ENCODE data around the gene MRPL54. TPM values are rescaled to one million over a fixed set of nuclear protein-coding genes. Genes with fewer than 3 reads are reported as not detected.
"Not testable (repeated sequence)": the region's sequence is repeated elsewhere in the genome, so short reads cannot be mapped to it uniquely, and the experiment has no call there.

MRPL54 gene
- total RNA-seq, 1 donor from 2014 or later, result 70.8 TPM

GRCh38 chr19:3737487-3738205, 24.8 kb upstream of the MRPL54 start:
- ATAC-seq (no peak), DNase-seq (no peak)
- intact Hi-C loops (cut with micrococcal nuclease), result no loop called here

GRCh38 chr19:3738477-3739220, 23.8 kb upstream of the MRPL54 start:
- ATAC-seq (no peak), DNase-seq (no peak)
- intact Hi-C loops (cut with micrococcal nuclease), result no loop called here

DNA sequence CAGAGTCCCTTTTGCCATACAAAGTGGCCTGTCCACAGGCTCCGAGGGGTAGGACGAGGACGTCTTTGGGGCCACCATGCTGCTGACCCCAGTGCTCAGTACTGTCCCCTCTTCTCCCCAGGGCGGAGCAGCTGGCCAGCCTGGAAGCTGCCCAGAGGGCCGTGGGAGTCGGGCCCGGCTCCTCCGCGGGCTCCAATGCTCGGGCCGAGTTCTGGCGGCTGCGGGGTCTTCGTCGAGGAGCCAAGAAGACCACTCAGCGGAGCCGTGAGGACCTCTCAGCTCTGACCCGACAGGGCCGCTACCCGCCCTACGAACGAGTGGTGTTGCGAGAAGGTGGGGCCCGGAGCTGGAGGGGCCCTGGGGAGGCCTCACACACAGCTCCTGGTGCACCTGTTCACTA, 22.1 kb upstream of the MRPL54 start:
- intact Hi-C loops (cut with micrococcal nuclease), result no loop called here
- DNase-seq (no peak), ATAC-seq (no peak)

DNA sequence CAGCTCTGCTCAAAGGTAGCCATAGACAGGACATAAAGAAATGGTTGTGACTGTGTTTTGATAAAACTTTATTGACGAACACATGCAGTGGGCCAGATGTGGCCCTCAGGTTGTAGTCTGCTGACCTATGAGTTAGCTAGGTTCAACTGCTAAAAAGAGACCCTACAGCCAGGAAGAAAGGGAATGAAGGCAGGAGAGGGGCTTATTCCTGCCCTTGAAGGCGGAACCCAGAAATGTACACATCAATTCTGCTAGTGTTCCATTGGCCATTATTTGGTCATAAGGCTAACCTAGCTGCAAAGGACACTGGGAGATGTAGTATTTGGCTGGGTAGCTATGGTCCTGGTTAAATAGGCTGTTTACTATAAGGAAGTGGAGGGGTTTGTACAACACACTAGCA, 19.0 kb upstream of the MRPL54 start:
- ATAC-seq (no peak), DNase-seq (no peak)
- intact Hi-C loops (cut with micrococcal nuclease), result no loop called here

GRCh38 chr19:3745363-3746045, 17.0 kb upstream of the MRPL54 start:
- no peak for ATAC-seq
- no peak for DNase-seq

DNA sequence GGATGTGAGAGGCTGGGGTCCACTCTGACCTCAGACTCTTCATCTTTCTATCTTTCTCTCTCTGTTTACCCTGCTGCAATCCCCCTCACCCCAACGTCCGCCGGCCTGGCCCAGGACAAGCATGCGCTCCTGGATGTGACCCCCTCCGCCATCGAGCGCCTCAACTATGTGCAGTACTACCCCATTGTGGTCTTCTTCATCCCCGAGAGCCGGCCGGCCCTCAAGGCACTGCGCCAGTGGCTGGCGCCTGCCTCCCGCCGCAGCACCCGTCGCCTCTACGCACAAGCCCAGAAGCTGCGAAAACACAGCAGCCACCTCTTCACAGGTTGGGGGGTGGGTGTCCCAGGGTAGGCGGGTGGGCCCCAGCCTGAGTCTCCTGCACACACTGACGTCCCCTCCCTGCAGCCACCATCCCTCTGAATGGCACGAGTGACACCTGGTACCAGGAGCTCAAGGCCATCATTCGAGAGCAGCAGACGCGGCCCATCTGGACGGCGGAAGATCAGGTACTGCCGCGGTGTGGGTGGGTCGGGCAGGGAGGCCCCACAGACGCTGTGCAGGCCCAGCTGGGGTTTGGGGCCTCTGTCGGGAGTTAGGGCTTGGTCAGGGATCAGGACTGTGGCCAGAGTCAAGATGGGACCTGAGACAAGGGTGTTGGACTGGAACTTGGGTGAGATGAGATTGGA, 16.0 kb upstream of the MRPL54 start:
- DNase-seq (no peak), ATAC-seq (no peak)
- intact Hi-C loops (cut with micrococcal nuclease), result no loop called here

More at GRCh38 chr19:3745363-3746045, 17.0 kb upstream of the MRPL54 start:
- intact Hi-C loops (cut with micrococcal nuclease), result no loop called here

DNA sequence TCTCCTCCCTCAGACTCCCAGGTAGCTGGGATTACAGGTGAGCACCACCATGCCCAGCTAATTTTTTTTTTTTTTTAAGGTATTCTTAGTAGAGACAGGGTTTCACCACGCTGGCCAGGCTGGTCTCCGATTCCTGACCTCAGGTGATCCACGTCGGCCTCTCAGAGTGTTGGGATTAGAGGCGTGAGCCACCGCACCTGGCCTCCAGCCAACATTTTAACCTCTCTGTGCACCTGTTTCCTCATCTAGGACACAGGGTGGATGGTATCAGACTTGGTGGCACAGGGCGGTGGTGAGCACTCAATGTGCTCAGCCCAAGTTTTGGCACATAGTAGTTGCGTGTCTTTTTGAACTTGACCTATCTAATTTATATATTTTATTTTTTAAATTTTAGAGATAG, 13.5 kb upstream of the MRPL54 start:
- intact Hi-C loops (cut with micrococcal nuclease), result no loop called here
- DNase-seq (no peak), ATAC-seq (no peak)

- no peak for ATAC-seq
- intact Hi-C loops (cut with micrococcal nuclease), result no loop called here
- no peak for DNase-seq
Measured at GRCh38 chr19:3750211-3750610, 12.3 kb upstream of the MRPL54 start.

DNA sequence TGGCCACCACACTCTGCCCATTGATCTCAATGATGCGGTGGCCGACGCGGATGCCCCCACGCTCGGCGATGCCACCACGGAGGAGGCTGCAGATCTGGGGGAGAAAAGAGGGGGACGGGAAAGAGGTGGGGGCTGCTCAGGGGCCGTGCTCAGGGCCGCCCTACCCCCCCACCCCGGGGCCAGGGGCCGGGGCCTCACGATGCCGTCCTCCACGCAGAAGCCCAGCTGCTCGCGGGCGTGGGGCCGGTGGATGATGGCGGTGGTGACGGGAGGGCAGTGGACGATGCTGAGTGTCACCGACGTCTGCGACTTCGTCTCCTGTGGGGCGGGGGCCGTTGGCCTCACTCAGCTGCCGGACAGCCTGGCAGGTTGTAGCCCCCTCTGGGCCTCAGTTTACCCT, 11.2 kb upstream of the MRPL54 start:
- intact Hi-C loops (cut with micrococcal nuclease), result no loop called here
- DNase-seq (no peak), ATAC-seq (no peak)

GRCh38 chr19:3752492-3752891, 10.0 kb upstream of the MRPL54 start:
- ATAC-seq (no peak), DNase-seq (no peak)
- intact Hi-C loops (cut with micrococcal nuclease), result no loop called here

GRCh38 chr19:3753631-3754410, 8.7 kb upstream of the MRPL54 start:
- intact Hi-C loops (cut with micrococcal nuclease), result no loop called here
- DNase-seq (no peak), ATAC-seq (no peak)

DNA sequence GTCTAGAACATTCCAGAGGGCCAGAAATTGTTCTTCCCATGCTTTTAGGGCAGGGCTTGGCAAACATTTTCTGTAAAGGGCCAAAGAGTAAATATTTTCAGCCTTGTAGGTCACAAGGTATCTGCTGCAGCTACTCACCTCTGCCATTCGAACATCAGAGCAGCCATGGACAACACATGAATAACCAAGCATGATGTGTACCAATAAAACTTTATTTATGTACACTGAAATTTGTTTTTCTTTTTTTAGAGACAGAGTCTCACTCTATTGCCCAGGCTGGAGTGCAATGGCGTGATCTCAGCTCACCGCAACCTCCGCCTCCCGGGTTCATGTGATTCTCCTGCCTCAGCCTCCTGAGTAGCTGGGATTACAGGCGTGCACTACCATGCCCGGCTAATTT, 4.8 kb upstream of the MRPL54 start:
- DNase-seq; ATAC-seq; intact Hi-C loops (cut with micrococcal nuclease): not testable (repeated sequence)

DNA sequence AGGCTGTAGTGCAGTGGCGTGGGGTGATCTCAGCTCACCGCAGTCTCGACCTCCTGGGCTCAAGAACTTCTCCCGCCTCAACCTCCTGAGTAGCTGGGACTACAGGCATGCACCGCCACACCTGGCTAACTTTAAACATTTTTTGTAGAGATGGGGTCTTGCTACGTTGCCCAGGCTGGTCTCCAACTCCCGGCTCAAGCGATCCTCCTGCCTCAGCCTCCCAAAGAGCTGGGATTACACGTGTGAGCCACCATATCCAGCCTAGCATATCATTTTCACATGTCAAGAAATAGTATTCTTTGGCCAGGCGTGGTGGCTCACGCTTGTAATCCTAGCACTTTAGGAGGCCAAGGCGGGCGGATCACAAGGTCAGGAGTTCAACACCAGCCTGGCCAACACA, 4.2 kb upstream of the MRPL54 start:
- DNase-seq; ATAC-seq; intact Hi-C loops (cut with micrococcal nuclease): not testable (repeated sequence)

- DNase-seq, result no peak
- ATAC-seq, result no peak
- intact Hi-C loops (cut with micrococcal nuclease), result no loop called here
Measured at GRCh38 chr19:3759482-3760254, 2.8 kb upstream of the MRPL54 start.

DNA sequence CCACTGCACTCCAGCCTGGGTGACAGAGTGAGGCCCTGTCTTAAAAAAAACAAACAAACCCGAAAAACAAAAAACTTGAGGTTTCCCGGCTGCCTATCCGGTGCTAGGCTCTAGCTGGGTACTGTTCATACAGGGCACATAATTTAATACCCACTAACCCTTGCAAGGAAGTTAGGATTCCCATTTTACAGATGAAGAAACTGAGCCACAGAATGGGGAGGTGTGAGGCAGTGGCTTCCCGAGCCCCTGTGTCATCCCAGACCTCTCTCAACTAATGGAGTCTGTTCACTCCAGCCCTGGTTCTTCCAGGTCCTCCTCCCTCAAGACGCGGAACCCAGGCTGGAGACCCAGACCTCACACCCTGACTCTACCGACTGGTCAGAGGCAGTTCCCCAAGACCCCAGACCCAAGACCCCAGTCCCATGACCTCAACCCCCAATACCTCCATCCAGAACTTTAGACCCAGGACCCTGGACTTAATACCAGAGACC, 1.6 kb upstream of the MRPL54 start:
- ATAC-seq (no peak), DNase-seq (no peak)
- intact Hi-C loops (cut with micrococcal nuclease), result no loop called here

DNA sequence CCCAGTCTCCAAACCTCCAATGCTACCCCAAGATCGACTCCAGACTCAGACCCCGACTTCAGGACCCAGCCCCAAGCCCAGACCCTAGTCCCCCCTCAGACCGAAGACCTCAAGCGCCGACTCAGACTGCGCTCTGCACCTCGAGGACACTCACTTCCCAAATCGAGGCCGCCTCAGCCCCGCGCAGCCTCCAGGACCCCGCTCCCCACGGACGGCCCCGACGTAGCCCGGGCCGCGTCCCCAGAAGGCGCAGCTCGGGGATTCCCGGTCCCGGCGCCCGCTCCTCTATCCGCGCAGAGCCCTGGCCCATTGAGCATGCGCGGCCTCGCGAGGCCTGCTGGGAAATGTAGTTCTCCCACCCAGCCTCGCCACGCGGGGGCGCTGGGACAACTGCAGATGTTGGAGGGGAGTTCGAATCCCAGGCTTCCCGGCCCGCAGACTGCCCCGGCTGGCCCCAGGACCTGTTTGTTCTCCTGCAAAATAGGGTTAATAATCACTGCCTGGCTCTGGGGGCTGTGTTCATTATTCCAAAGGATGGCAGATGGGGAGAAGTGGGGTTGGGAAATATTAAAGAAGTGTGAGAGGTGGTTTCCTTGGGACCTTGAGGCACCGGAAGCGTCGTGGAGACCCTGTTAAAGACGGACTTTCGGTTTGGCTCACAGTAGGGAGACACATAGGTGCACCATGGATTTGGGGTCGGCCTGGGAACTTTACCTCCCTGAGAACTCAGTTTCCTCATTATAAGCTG, 926 bp upstream of the MRPL54 start, which contains the start of gene APBA3:
TSS of gene APBA3 (minus strand) at position 311 of the 748 bp plus-strand sequence. CDS start 1,428 bp downstream, outside the sequence.
- DNase-seq (peak; percentile 97), ATAC-seq (peak; percentile 59)
- intact Hi-C loops (cut with micrococcal nuclease), result no loop called here

GRCh38 chr19:3762130-3762473, 380 bp upstream of the MRPL54 start:
- DNase-seq (no peak), ATAC-seq (no peak)
- intact Hi-C loops (cut with micrococcal nuclease), result no loop called here
